ENCODE measurements around the gene PRRC2C. TPM values are rescaled to one million over a fixed set of nuclear protein-coding genes. Genes with fewer than 3 reads are reported as not detected.
A peak's percentile ranks its signal among the peaks of the same experiment; 100 is the strongest.

PRRC2C gene
- total RNA-seq, 1 experiment from 2014 or later = 296 TPM

DNA sequence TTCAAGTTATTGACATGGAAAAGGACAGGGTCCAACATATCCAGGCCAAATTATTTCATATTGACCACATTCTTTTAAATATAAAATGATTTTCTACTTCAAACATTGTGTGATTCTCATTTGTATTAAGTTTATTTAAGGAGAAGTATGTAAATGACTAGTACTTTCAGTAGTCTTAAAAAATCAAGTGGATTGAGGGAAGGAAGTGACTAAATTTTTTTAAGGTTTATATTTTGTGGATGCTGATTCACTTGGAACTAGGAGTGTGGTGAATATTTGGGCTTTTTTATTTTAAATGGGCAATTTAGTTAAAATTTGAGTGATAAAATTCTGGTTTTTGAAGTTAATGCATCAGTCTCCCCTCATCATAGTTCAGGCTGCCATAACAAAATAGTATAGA is 10.1 kb downstream of the PRRC2C start:
- Mint-ChIP-seq H3K27ac (ENCODE audit: low read depth, unreplicated experiment) (peak overlapping the region; percentile 42), H3K4me3 (ENCODE audit: unreplicated experiment) (no peak overlapping the region), H3K36me3 (ENCODE audit: insufficient read depth, unreplicated experiment) (peaks cover 35% of the 10 kb centered on the region), H3K9me3 (ENCODE audit: unreplicated experiment) (no peaks in the 10 kb centered on the region), H3K4me1 (ENCODE audit: insufficient read depth, unreplicated experiment) (peaks cover 60% of the 10 kb centered on the region), H3K27me3 (ENCODE audit: insufficient read depth, unreplicated experiment) (no peaks in the 10 kb centered on the region)
- no peak for DNase-seq (ENCODE audit: unreplicated experiment)
- BruUV-seq (replicated peaks) = no TSS peak
- ChIA-PET CTCF (interaction anchor here (9.1 kb wide), 1 partner anchor 9 kb away, joined by 73 read pairs; the partner anchor contains the start of gene PRRC2C), POLR2A (interaction anchor here (4.3 kb wide), 1 partner anchor 10 kb away, joined by 34 read pairs; the partner anchor contains the start of gene PRRC2C)
- TF ChIP-seq, protein P1, sequence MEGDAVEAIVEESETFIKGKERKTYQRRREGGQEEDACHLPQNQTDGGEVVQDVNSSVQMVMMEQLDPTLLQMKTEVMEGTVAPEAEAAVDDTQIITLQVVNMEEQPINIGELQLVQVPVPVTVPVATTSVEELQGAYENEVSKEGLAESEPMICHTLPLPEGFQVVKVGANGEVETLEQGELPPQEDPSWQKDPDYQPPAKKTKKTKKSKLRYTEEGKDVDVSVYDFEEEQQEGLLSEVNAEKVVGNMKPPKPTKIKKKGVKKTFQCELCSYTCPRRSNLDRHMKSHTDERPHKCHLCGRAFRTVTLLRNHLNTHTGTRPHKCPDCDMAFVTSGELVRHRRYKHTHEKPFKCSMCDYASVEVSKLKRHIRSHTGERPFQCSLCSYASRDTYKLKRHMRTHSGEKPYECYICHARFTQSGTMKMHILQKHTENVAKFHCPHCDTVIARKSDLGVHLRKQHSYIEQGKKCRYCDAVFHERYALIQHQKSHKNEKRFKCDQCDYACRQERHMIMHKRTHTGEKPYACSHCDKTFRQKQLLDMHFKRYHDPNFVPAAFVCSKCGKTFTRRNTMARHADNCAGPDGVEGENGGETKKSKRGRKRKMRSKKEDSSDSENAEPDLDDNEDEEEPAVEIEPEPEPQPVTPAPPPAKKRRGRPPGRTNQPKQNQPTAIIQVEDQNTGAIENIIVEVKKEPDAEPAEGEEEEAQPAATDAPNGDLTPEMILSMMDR (IDR thresholded peaks at IDR 0.05; ENCODE audit: unreplicated experiment) = no peak
- intact Hi-C loops (cut with micrococcal nuclease) = no loop called here

DNA sequence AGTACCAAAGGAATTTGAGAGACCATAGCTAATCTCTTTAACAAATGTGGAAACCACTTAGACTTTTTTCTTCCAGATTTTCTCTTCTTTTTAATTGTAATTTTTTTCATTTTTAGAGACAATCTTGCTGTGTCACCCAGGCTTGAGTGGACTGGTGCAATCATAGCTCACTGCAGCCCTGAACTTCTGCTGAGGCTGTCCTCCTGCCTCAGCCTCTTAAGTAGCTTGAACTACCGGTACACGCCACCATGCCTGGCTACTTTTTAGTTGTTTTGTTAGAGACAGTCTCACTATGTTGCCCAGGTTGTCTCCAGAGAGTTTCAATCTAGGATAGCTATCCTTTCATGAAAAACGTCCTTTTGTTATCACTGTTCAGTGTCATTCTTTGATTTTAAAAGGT is 15.0 kb downstream of the PRRC2C start:
- H3K27ac Mint-ChIP-seq (ENCODE audit: low read depth, unreplicated experiment) = peak overlapping the region; percentile 44
- intact Hi-C loops (cut with micrococcal nuclease) = no loop called here
- POLR2A ChIA-PET = interaction anchor here (1.2 to 2.8 kb wide), 4 partner anchors 11 to 15 kb away, joined by 3 to 21 read pairs (median 5); partner anchors contain the start of gene PRRC2C
- peaks cover 45% of the 10 kb centered on the region for H3K4me1 Mint-ChIP-seq (ENCODE audit: insufficient read depth, unreplicated experiment)
- CTCF ChIA-PET = interaction anchor here (0.6 to 9.1 kb wide), 7 partner anchors 9 to 1904 kb away, joined by 3 to 73 read pairs (median 4); partner anchors contain the start of gene PRRC2C
- no peak overlapping the region for H3K4me3 Mint-ChIP-seq (ENCODE audit: unreplicated experiment)
- TF ChIP-seq, protein P1 (IDR thresholded peaks at IDR 0.05; ENCODE audit: unreplicated experiment) = no peak
- peaks cover 46% of the 10 kb centered on the region for H3K36me3 Mint-ChIP-seq (ENCODE audit: insufficient read depth, unreplicated experiment)
- no peak for DNase-seq (ENCODE audit: unreplicated experiment)
- no peaks in the 10 kb centered on the region for H3K27me3 Mint-ChIP-seq (ENCODE audit: insufficient read depth, unreplicated experiment)
- no peaks in the 10 kb centered on the region for H3K9me3 Mint-ChIP-seq (ENCODE audit: unreplicated experiment)
- BruUV-seq (replicated peaks) = no TSS peak

DNA sequence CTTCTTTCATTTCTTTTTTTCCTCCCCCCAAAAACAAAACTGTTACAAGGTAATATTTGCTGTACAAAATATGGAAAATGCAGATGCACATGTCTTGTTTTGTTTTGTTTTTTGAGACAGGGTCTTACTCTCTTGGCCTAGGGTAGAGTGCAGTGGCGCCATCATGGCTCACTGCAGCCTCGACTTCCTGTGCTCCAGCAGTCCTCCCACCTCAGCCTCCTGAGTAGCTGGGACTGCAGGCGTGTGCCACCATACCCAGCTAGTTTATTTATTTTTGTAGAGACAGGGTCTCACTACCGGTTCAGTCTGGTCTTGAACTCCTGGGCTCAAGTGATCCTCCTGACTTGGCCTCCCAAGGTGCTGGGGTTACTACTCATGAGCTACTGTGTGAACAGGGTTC is 15.5 kb downstream of the PRRC2C start:
- no peak overlapping the region for H3K4me3 Mint-ChIP-seq (ENCODE audit: unreplicated experiment)
- POLR2A ChIA-PET = interaction anchor here (1.1 to 2.8 kb wide), 3 partner anchors 11 to 15 kb away, joined by 4 to 21 read pairs (median 5); partner anchors contain the start of gene PRRC2C
- peaks cover 46% of the 10 kb centered on the region for H3K36me3 Mint-ChIP-seq (ENCODE audit: insufficient read depth, unreplicated experiment)
- no TSS peak for BruUV-seq (replicated peaks)
- H3K4me1 Mint-ChIP-seq (ENCODE audit: insufficient read depth, unreplicated experiment) = peaks cover 41% of the 10 kb centered on the region
- TF ChIP-seq, protein P1 (IDR thresholded peaks at IDR 0.05; ENCODE audit: unreplicated experiment) = no peak
- intact Hi-C loops (cut with micrococcal nuclease) = no loop called here
- no peaks in the 10 kb centered on the region for H3K27me3 Mint-ChIP-seq (ENCODE audit: insufficient read depth, unreplicated experiment)
- CTCF ChIA-PET = interaction anchor here (0.7 to 9.1 kb wide), 6 partner anchors 10 to 1904 kb away, joined by 3 to 73 read pairs (median 4); partner anchors contain the start of gene PRRC2C
- no peak for DNase-seq (ENCODE audit: unreplicated experiment)
- H3K9me3 Mint-ChIP-seq (ENCODE audit: unreplicated experiment) = no peaks in the 10 kb centered on the region
- peak overlapping the region; percentile 42 for H3K27ac Mint-ChIP-seq (ENCODE audit: low read depth, unreplicated experiment)

DNA sequence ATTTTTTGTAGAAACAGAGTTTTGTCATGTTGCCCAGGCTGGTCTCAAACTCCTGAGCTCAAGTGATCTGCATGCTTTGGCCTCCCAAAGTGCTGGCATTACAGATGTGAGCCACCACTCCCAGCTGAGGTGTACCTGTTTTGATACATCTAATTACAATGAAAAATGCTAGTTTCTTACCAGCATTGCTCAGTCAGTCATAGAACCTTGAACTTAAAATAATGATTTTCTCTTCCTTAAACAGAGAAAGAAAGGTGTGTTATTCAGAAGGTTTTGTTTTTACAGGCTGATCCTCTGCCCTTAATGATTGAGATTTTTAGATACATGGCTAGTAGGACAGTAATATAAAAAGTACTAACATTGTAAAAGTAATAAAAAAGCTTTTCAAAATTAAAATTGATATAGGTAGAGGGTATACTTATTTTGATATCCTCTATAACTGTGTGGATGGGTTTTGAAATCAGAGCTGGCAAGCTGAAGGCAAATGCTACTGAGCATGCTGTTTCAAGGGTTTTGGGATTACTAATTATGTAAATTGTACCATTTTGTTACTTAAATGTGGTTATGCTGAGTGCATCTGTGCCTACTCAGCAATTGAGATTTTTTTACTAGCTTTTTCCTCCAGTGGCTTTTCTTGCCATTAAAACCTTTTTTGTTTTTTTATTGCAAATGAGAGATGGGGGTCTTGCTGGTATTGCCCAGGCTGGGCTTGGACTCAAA is 16.1 kb downstream of the PRRC2C start:
- Mint-ChIP-seq H3K27ac (ENCODE audit: low read depth, unreplicated experiment) (peak overlapping the region; percentile 42), H3K27me3 (ENCODE audit: insufficient read depth, unreplicated experiment) (no peaks in the 10 kb centered on the region), H3K9me3 (ENCODE audit: unreplicated experiment) (no peaks in the 10 kb centered on the region), H3K4me1 (ENCODE audit: insufficient read depth, unreplicated experiment) (peaks cover 44% of the 10 kb centered on the region), H3K4me3 (ENCODE audit: unreplicated experiment) (no peak overlapping the region), H3K36me3 (ENCODE audit: insufficient read depth, unreplicated experiment) (peaks cover 46% of the 10 kb centered on the region)
- BruUV-seq (replicated peaks) = no TSS peak
- POLR2A ChIA-PET = interaction anchor here (1.1 to 2.8 kb wide), 2 partner anchors 10 to 16 kb away, joined by 5 to 21 read pairs; partner anchors contain the start of gene PRRC2C
- TF ChIP-seq, protein P1 (IDR thresholded peaks at IDR 0.05; ENCODE audit: unreplicated experiment) = no peak
- intact Hi-C loops (cut with micrococcal nuclease) = no loop called here
- no peak for DNase-seq (ENCODE audit: unreplicated experiment)
- CTCF ChIA-PET = interaction anchor here (0.8 to 9.1 kb wide), 6 partner anchors 11 to 256 kb away, joined by 3 to 73 read pairs (median 4); partner anchors contain the start of gene PRRC2C
